ENCODE results near the gene CFAP53. TPM values are rescaled to one million over a fixed set of nuclear protein-coding genes. Genes with fewer than 3 reads are reported as not detected.
"Not testable (repeated sequence)": the region's sequence is repeated elsewhere in the genome, so short reads cannot be mapped to it uniquely, and the experiment has no call there.

CFAP53 gene
- total RNA-seq, 1 donor from 2014 or later, result 0.65 TPM

DNA sequence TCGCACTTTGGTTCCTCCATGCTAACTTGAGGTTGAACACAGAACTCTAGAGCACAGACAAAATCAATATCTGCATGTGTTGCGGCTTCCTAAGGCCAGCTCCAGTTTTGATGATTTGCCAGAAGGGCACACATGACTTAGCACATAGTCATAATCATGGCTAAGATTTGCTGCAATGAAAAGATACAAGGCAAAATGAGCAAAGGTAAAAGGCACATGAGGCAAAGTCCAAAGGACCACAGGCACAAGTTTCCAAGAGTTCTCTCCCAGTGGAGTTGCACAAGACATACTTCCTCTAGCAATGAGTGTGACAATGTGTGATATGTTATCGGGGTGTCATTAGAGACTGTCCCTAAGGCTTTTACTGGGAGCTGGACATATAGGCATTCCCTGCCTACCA lies 45.4 kb upstream of the CFAP53 start:
- TF ChIP-seq, protein P1, sequence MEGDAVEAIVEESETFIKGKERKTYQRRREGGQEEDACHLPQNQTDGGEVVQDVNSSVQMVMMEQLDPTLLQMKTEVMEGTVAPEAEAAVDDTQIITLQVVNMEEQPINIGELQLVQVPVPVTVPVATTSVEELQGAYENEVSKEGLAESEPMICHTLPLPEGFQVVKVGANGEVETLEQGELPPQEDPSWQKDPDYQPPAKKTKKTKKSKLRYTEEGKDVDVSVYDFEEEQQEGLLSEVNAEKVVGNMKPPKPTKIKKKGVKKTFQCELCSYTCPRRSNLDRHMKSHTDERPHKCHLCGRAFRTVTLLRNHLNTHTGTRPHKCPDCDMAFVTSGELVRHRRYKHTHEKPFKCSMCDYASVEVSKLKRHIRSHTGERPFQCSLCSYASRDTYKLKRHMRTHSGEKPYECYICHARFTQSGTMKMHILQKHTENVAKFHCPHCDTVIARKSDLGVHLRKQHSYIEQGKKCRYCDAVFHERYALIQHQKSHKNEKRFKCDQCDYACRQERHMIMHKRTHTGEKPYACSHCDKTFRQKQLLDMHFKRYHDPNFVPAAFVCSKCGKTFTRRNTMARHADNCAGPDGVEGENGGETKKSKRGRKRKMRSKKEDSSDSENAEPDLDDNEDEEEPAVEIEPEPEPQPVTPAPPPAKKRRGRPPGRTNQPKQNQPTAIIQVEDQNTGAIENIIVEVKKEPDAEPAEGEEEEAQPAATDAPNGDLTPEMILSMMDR (IDR thresholded peaks at IDR 0.05; ENCODE audit: unreplicated experiment), result no peak
- H3K9me3 Mint-ChIP-seq, result peaks cover 3% of the 10 kb centered on the region
- no peak for DNase-seq (ENCODE audit: low spot score in 2 of 2, unreplicated experiment in 2 of 2)
- H3K27ac Mint-ChIP-seq, result no peak overlapping the region
- peaks cover 18% of the 10 kb centered on the region for H3K27me3 Mint-ChIP-seq (ENCODE audit: low read depth)
- H3K4me3 Mint-ChIP-seq, result no peak overlapping the region
- peaks cover 7% of the 10 kb centered on the region for H3K4me1 Mint-ChIP-seq
- no peaks in the 10 kb centered on the region for H3K36me3 Mint-ChIP-seq

DNA sequence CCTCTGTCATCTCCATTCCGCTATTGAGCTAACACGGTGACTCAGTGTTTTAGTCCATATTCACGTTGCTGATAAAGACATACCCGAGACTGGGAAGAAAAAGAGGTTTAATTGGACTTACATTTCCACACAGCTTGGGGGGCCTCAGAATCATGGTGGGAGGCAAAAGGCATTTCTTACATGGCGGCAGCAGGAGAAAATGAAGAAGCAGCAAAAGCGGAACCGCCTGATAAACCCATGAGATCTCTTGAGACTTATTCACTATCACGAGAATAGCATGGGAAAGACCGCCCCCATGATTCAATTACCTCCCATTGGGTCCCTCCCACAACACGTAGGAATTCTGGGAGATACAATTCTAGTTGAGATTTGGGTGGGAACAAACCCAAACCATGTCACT lies 43.8 kb upstream of the CFAP53 start:
- peaks cover 7% of the 10 kb centered on the region for H3K4me1 Mint-ChIP-seq

DNA sequence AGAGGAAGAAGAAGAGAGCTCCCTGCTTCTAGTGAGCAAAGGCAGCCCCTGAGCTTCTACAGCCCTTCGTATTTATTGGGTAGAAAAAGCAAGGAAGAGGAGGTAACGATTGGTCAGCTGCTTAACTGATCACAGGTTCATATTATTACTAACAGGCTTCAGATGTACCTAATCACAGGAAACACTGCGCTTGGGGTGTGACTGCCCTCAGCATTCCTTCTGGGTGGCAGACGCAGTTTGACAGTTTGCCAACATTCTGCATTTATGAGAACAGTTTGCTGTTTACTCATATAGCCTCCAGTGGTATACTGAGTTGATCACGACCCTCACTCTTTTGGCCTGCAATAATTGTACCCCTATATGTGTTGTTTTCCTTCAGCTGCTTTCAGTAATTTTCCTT lies 42.6 kb upstream of the CFAP53 start:
- not testable (repeated sequence) for H3K4me1 Mint-ChIP-seq; H3K27me3 Mint-ChIP-seq (ENCODE audit: low read depth); H3K4me3 Mint-ChIP-seq; H3K36me3 Mint-ChIP-seq; DNase-seq (ENCODE audit: low spot score in 2 of 2, unreplicated experiment in 2 of 2); H3K27ac Mint-ChIP-seq
- H3K9me3 Mint-ChIP-seq, result peaks cover 11% of the 10 kb centered on the region

More for the DNA sequence above, 43.8 kb upstream of the CFAP53 start:
- TF ChIP-seq, protein P1 (IDR thresholded peaks at IDR 0.05; ENCODE audit: unreplicated experiment), result no peak
- H3K27me3 Mint-ChIP-seq (ENCODE audit: low read depth), result peaks cover 14% of the 10 kb centered on the region
- H3K27ac Mint-ChIP-seq, result no peak overlapping the region
- H3K36me3 Mint-ChIP-seq, result no peaks in the 10 kb centered on the region
- H3K9me3 Mint-ChIP-seq, result peaks cover 10% of the 10 kb centered on the region
- no peak overlapping the region for H3K4me3 Mint-ChIP-seq
- no peak for DNase-seq (ENCODE audit: low spot score in 2 of 2, unreplicated experiment in 2 of 2)

DNA sequence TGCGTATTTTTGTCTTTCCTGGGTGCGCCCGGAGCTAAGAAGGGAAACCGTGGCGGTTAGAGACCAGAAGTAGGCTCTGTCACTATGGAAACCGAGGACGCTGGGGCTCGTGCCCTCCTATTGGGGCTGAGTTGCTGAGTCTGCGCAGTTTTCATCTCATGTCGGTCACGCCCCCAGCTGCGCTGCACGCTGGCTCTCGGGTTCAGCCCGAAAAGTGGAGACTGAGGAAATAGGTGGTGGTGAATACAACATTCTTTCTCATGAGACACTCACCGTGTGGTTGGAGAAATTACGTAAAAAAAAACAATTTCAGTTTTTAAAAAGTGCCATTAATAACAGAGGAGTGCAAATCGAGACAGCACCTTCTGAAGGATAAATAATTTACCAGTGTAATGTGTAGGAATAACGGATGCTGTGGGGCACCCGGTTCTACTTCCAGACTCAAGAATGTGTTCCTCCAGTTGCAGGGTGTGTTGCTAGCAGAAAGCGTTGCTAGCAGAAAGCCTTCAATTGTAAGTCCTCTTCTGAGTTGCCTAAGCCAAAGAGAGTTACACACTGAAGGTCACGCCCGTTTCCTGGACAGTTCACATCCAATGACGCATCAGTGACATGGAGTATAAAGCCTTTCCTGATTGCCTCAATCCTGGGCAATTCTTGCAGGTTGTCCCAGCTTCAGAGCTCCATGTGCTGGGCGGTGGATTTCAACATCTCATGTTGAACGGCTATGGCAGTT lies 41.6 kb upstream of the CFAP53 start:
- Mint-ChIP-seq H3K36me3 (no peaks in the 10 kb centered on the region), H3K4me3 (peak overlapping the region; percentile 76), H3K9me3 (peaks cover 11% of the 10 kb centered on the region), H3K4me1 (peaks cover 7% of the 10 kb centered on the region), H3K27ac (no peak overlapping the region), H3K27me3 (ENCODE audit: low read depth) (peaks cover 8% of the 10 kb centered on the region)
- TF ChIP-seq, protein P1 (IDR thresholded peaks at IDR 0.05; ENCODE audit: unreplicated experiment), result no peak
- DNase-seq (ENCODE audit: low spot score in 2 of 2, unreplicated experiment in 2 of 2), result peak; percentile 53 to 78

DNA sequence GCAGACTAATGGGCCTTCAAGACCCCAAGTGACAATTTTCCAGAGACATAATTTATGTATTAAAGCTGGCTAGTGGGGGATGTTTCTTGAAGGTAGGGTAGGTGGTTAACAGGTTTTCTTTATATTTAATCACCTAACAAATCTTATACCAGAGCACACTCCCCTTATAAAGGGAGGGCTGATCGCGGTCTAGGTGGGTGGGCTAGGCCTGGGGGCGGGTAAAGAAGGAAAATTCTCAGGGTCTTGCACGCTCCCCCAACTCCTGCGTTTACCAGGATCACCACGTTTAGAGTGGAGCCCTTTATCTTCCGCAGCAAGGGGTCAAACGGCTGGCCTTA lies 41.1 kb upstream of the CFAP53 start:
- peaks cover 8% of the 10 kb centered on the region for H3K27me3 Mint-ChIP-seq (ENCODE audit: low read depth)
- TF ChIP-seq, protein P1 (IDR thresholded peaks at IDR 0.05; ENCODE audit: unreplicated experiment), result no peak
- H3K4me3 Mint-ChIP-seq, result peak overlapping the region; percentile 76
- H3K9me3 Mint-ChIP-seq, result peaks cover 11% of the 10 kb centered on the region
- no peak for DNase-seq (ENCODE audit: low spot score in 2 of 2, unreplicated experiment in 2 of 2)
- peak overlapping the region; percentile 39 for H3K27ac Mint-ChIP-seq
- H3K36me3 Mint-ChIP-seq, result no peaks in the 10 kb centered on the region
- H3K4me1 Mint-ChIP-seq, result peaks cover 7% of the 10 kb centered on the region

DNA sequence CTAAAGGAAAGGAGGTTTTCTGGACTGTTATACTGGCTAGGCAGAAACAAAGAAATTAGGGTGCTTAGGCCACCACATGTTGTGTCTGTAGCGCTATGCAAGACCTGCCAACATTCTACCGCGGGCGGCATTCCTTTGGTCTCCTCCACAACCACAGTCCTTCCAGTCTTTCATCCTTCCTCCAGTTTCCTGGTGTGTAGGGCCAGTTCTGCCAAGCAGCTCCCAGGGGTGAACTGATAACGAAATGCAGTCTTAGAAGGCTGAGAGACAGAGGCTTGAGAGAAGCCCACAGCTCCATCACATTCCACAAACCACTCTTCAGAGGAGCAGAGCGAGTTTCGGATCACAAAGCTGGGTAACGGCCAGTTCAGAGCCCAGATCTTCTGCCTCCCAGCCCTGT lies 40.6 kb upstream of the CFAP53 start:
- peaks cover 11% of the 10 kb centered on the region for H3K9me3 Mint-ChIP-seq
- H3K27me3 Mint-ChIP-seq (ENCODE audit: low read depth), result peaks cover 8% of the 10 kb centered on the region
- peaks cover 7% of the 10 kb centered on the region for H3K4me1 Mint-ChIP-seq
- peak overlapping the region; percentile 39 for H3K27ac Mint-ChIP-seq
- peak overlapping the region; percentile 76 for H3K4me3 Mint-ChIP-seq
- TF ChIP-seq, protein P1 (IDR thresholded peaks at IDR 0.05; ENCODE audit: unreplicated experiment), result no peak
- no peaks in the 10 kb centered on the region for H3K36me3 Mint-ChIP-seq
- DNase-seq (ENCODE audit: low spot score in 2 of 2, unreplicated experiment in 2 of 2), result no peak

Data from mesothelial cell of epicardium (in vitro differentiated cells).